GM12891 (cell line): ENCODE measurements around the gene UGDH.

Experiments
- PAX5 ChIP-seq: IDR thresholded peaks from 2 replicates; pipeline ENCODE4 v1.6.1; 2011; ENCODE audit warnings: low read length, moderate library complexity, mild to moderate bottlenecking; ENCODE audit not compliant: insufficient read depth, severe bottlenecking
- POLR2A ChIP-seq: IDR thresholded peaks from 2 replicates; pipeline ENCODE4 v1.6.1; 2011; ENCODE audit warnings: low read depth, low read length, control low read depth
- POLR2AphosphoS5 ChIP-seq: IDR thresholded peaks from 2 replicates; pipeline ENCODE4 v1.6.1; 2011; ENCODE audit warnings: low read depth, low read length, control low read depth
- POU2F2 ChIP-seq: IDR thresholded peaks from 2 replicates; pipeline ENCODE4 v1.6.1; 2011; ENCODE audit warnings: low read depth, mild to moderate bottlenecking, control low read depth, low read length, moderate library complexity
- SPI1 ChIP-seq: IDR thresholded peaks from 2 replicates; pipeline ENCODE4 v1.6.1; 2011; ENCODE audit warnings: low read depth, low read length, control low read depth
- TAF1 ChIP-seq: IDR thresholded peaks from 2 replicates; pipeline ENCODE4 v1.6.1; 2011; ENCODE audit warnings: low read depth, low read length, control low read depth

DNA sequence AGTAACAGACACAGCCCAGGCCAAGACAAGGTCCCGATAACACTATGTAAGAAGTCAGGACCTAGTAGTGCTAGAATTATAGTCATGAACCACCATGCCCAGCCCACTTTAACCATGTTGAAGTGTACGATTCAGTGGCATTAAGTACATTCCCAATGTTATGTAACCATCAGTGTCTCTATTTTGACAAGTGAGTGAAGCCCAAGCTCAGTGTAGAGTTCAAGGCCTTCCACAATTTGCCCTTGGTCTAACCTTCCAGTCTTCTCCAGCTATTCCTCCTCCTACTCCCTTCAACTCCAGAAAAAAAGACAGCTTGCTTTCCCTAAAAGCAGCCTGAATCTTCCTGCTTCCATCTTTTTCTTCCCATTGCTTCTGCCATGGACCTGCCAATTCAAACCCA lies 36.9 kb downstream of the UGDH start:
- TF ChIP-seq POLR2A, result no peak
- TF ChIP-seq POLR2AphosphoS5, result no peak
- no peak for TF ChIP-seq TAF1
- TF ChIP-seq SPI1, result no peak
- no peak for TF ChIP-seq PAX5
- TF ChIP-seq POU2F2, result no peak
